K562 (cell line): Measurements from ENCODE around the gene RHPN2. TPM values are rescaled to one million over a fixed set of nuclear protein-coding genes. Genes with fewer than 3 reads are reported as not detected.

Experiments used
- ATAC-seq: fragments of 200-7000 bp; cut with Tn5 transposase; 3 replicates; pipeline ENCODE4 v1.9.1; 2020; ENCODE audit warnings: moderate library complexity
- Bru-seq: library from RNA; stranded (reverse); fragments of 400-500 nt; gene quantifications from one replicate; lab custom pipeline; 2021; lab: Mats Ljungman, UMichigan
- BruChase-seq, 2 experiments: library from RNA; stranded (reverse); fragments of 400-500 nt; gene quantifications; one replicate each; lab custom pipeline; 2021; lab: Mats Ljungman, UMichigan
- BruUV-seq: library from RNA; stranded (reverse); fragments of 400-500 nt; replicated peaks from 2 replicates; lab custom pipeline; 2021; lab: Mats Ljungman, UMichigan
- CTCF ChIA-PET: fragments of 300-600 bp; formaldehyde crosslinking; extraction: SDS; loops from one replicate; lab custom pipeline; 2021; ENCODE audit warnings: low intra/inter-chr PET ratio; lab: Yijun Ruan, JAX
- POLR2A ChIA-PET: fragments of 300-600, 350-650 bp; sonication (Branson Sonifier 250); formaldehyde crosslinking; extraction: SDS; loops from one replicate; lab custom pipeline; 2021; ENCODE audit warnings: antibody characterized with exemption, inconsistent platforms; lab: Yijun Ruan, JAX
- DNase-seq, 4 experiments: peaks; one replicate each; pipeline versions ENCODE4 v3.0.0 to v3.0.0-alpha.2; 2011 to 2018; ENCODE audit warnings: low spot score in 3 of 4, mixed read lengths in 3 of 4; ENCODE audit errors: extremely low read depth in 1 of 4
- FAIRE-seq: peaks from 2 replicates; lab custom pipeline; 2011; peaks lifted over from hg19 to GRCh38; lab: Jason Lieb, UNC
- H2AFZ ChIP-seq: 2 replicates; pipeline ENCODE4 v1.6.0; 2011; ENCODE audit warnings: low read depth, low read length, control low read depth, inconsistent platforms
- H3K27ac ChIP-seq: fragments of 200-600 bp; 3 replicates; pipeline ENCODE4 v1.8.0; 2011; ENCODE audit warnings: low read depth, mild to moderate bottlenecking, control low read depth, inconsistent platforms, low read length, moderate library complexity, mixed read lengths; ENCODE audit errors: extremely low read depth
- H3K27me3 ChIP-seq, 2 experiments: fragments of 300-600 bp in 1 of 2; 2 replicates in 1 of 2; 3 replicates in 1 of 2; pipeline versions ENCODE4 v1.6.0 to v1.8.0; 2011; ENCODE audit warnings: inconsistent platforms in 2 of 2, low read length in 2 of 2, mild to moderate bottlenecking in 1 of 2, mixed read lengths in 1 of 2, moderate library complexity in 1 of 2; ENCODE audit not compliant: control insufficient read depth in 2 of 2, insufficient read depth in 2 of 2
- H3K36me3 ChIP-seq: fragments of 300-600 bp; 3 replicates; pipeline ENCODE4 v1.8.0; 2011; ENCODE audit warnings: mild to moderate bottlenecking, low read length, inconsistent platforms; ENCODE audit not compliant: control insufficient read depth, insufficient read depth
- H3K4me1 ChIP-seq, 2 experiments: fragments of 200-600 bp in 1 of 2; replicated peaks in 1 of 2; 2 replicates in 1 of 2; 3 replicates in 1 of 2; pipeline versions ENCODE4 v1.5.1 to v1.8.0; 2011; ENCODE audit warnings: inconsistent platforms in 2 of 2, low read length in 2 of 2, mild to moderate bottlenecking in 1 of 2, mixed read lengths in 1 of 2, moderate library complexity in 1 of 2; ENCODE audit not compliant: control insufficient read depth in 2 of 2, insufficient read depth in 2 of 2
- H3K4me2 ChIP-seq: 2 replicates; pipeline ENCODE4 v1.6.1; 2011; ENCODE audit warnings: low read length, control low read depth, inconsistent platforms, mixed read lengths; ENCODE audit not compliant: insufficient read depth
- H3K4me3 ChIP-seq: fragments of 200-600 bp; sonication (generic), shearing (Covaris generic); 2 replicates; pipeline ENCODE4 v1.5.1; 2016; ENCODE audit warnings: control low read depth, inconsistent platforms
- H3K79me2 ChIP-seq: fragments of 200-600 bp; 3 replicates; pipeline ENCODE4 v1.8.0; 2011; ENCODE audit warnings: low read length, inconsistent platforms; ENCODE audit not compliant: control insufficient read depth, insufficient read depth
- H3K9ac ChIP-seq, 2 experiments: 2 replicates each; pipeline versions ENCODE4 v1.6.0 to v1.6.1; 2011; ENCODE audit warnings: low read depth in 2 of 2, low read length in 2 of 2, control low read depth in 1 of 2, inconsistent platforms in 1 of 2, mild to moderate bottlenecking in 1 of 2, mixed read lengths in 1 of 2; ENCODE audit not compliant: insufficient read depth in 1 of 2
- H3K9me1 ChIP-seq: one replicate; pipeline ENCODE4 v1.6.0; 2011; ENCODE audit warnings: inconsistent platforms, mild to moderate bottlenecking, low read length, moderate library complexity; ENCODE audit not compliant: control insufficient read depth, insufficient read depth
- H3K9me3 ChIP-seq: replicated peaks from 2 replicates; pipeline ENCODE4 v1.5.1; 2011; ENCODE audit warnings: low read depth, low read length, inconsistent platforms; ENCODE audit not compliant: control insufficient read depth, insufficient read depth
- H4K20me1 ChIP-seq: replicated peaks from 2 replicates; pipeline ENCODE4 v1.6.1; 2011; ENCODE audit warnings: low read length, inconsistent platforms, mixed read lengths; ENCODE audit not compliant: control insufficient read depth, insufficient read depth
- CTBP1 ChIP-seq: fragments of 450-650 bp; IDR thresholded peaks from 2 replicates; pipeline ENCODE4 v1.6.1; 2016; ENCODE audit warnings: borderline replicate concordance
- RNF2 ChIP-seq: sonication (generic); IDR thresholded peaks from 2 replicates; pipeline ENCODE4 v1.6.1; 2016
- SAFB ChIP-seq: fragments of 200-400 bp; formaldehyde crosslinking; IDR thresholded peaks from 2 replicates; pipeline ENCODE4 v1.6.1; 2017; ENCODE audit warnings: low read depth, low read length, borderline replicate concordance
- WGBS: fragments of 100-300 bp; shearing (Covaris generic); methylation state at CpG from one replicate; pipeline ENCODE4 v1.1.6; 2016; ENCODE audit warnings: low coverage, mixed read lengths; ENCODE audit not compliant: insufficient coverage; ENCODE audit errors: missing lambda C conversion rate; 5-methylcytosine and 5-hydroxymethylcytosine counted together
- in situ Hi-C: fragments of 300-500 bp; cut with MboI; formaldehyde crosslinking; loops from 4 replicates; pipeline ENCODE4 v1.15.0; 2018; ENCODE audit warnings: inconsistent platforms, mixed read lengths
- intact Hi-C: fragments of 100-400 bp; cut with micrococcal nuclease; formaldehyde crosslinking; loops from 2 replicates; pipeline ENCODE4 v1.14.2; 2022
- long read RNA-seq, 3 experiments: library from polyadenylated mRNA in 2 of 3; library from RNA in 1 of 3; unstranded in 2 of 3; stranded (forward) in 1 of 3; transcript quantifications; one replicate each; pipeline ENCODE4 v2.0.0, GENCODE V29; 2019 to 2022
- polyA minus RNA-seq, 3 experiments: library from RNA; depleted of rRNA, polyadenylated mRNA; stranded (reverse); fragments of >200 nt; gene quantifications; 2 replicates each; pipeline ENCODE4 v1.2.3, GENCODE V29; 2011
- polyA plus RNA-seq, 8 experiments: library from polyadenylated mRNA; depleted of rRNA in 4 of 8; stranded (reverse) in 5 of 8; unstranded in 3 of 8; fragments of >200 nt; fragmentation: Nextera tagmentation in 2 of 8; fragmentation: Illumina TruSeq in 1 of 8; extraction: Ambion mirVana in 2 of 8; extraction: Trizol in 1 of 8; gene quantifications; 2 replicates each; pipeline versions ENCODE4 v1.2.1 to v1.2.3, GENCODE V29; 2011 to 2014; ENCODE audit warnings: inconsistent platforms in 1 of 8, missing spikeins in 1 of 8
- total RNA-seq, 7 experiments: library from RNA; depleted of rRNA in 6 of 7; stranded (reverse); fragments of >200 nt in 6 of 7; fragmentation: Illumina TruSeq in 2 of 7; extraction: Trizol in 2 of 7; gene quantifications; 2 replicates each; pipeline versions ENCODE4 v1.2.1 to v1.2.3, GENCODE V29; 2011 to 2021; ENCODE audit warnings: low replicate concordance in 1 of 7
- TF ChIP-seq, protein P1 (sequence below): fragments of 450-650 bp; IDR thresholded peaks from 2 replicates; pipeline ENCODE4 v1.6.1; 2016; ENCODE audit warnings: mild to moderate bottlenecking, moderate library complexity

Gene RHPN2
- 13.5 and 13.8 TPM in 2 replicates for total RNA-seq (2011; cell fraction: chromatin; rRNA removed; ENCODE audit: low replicate concordance)
- total RNA-seq (2011; cell fraction: nucleolus; rRNA removed): 9.1 and 13.0 TPM in 2 replicates
- total RNA-seq (2011; cell fraction: nucleoplasm; rRNA removed): 6.8 and 7.6 TPM in 2 replicates
- 2.8 and 3.7 TPM in 2 replicates for total RNA-seq (2014; rRNA removed)
- total RNA-seq (2014; rRNA removed; fragmentation: Illumina TruSeq; extraction: Trizol): 2.7 and 3.2 TPM in 2 replicates
- total RNA-seq (2015; rRNA removed; fragmentation: Illumina TruSeq; extraction: Trizol): 3.0 and 3.6 TPM in 2 replicates
- total RNA-seq (2021): 4.1 and 4.4 TPM in 2 replicates
- 7.2 and 9.9 TPM in 2 replicates for polyA plus RNA-seq (2011; rRNA removed)
- 7.5 and 7.7 TPM in 2 replicates for polyA plus RNA-seq (2011; cell fraction: cytosol; rRNA removed)
- polyA plus RNA-seq (2011; cell fraction: nucleus; rRNA removed): 4.4 and 4.8 TPM in 2 replicates
- 2.3 and 3.7 TPM in 2 replicates for polyA plus RNA-seq (2012)
- polyA plus RNA-seq (2014; fragmentation: Illumina TruSeq; extraction: Trizol): 5.9 and 6.1 TPM in 2 replicates
- polyA plus RNA-seq (2014; fragmentation: Nextera tagmentation; extraction: Ambion mirVana): 1 to 10 TPM in 1 of 2 experiments, under 1 TPM in 1; 0.63 to 1.2 TPM
- 2.9 and 5.7 TPM in 2 replicates for polyA plus RNA-seq (2014; rRNA removed)
- polyA minus RNA-seq (2011; rRNA and poly(A)+ RNA removed): 10.3 and 12.2 TPM in 2 replicates
- polyA minus RNA-seq (2011; cell fraction: cytosol; rRNA and poly(A)+ RNA removed): 5.9 and 7.3 TPM in 2 replicates
- polyA minus RNA-seq (2011; cell fraction: nucleus; rRNA and poly(A)+ RNA removed): 3.0 and 4.3 TPM in 2 replicates
- percentile 51 among the genes with signal in this experiment for Bru-seq, nascent RNA
- BruChase-seq, experiment 1, labeled RNA remaining after a 2-hour chase: percentile 49 among the genes with signal in this experiment
- percentile 51 among the genes with signal in this experiment for BruChase-seq, experiment 2, labeled RNA remaining after a 6-hour chase
- long read RNA-seq, experiment 1, partial matches to known transcripts: 10 of 13 reads
- long read RNA-seq, experiment 1, other reads (novel, unspliced or antisense): 2 of 13 reads
- long read RNA-seq, experiment 2, partial matches to known transcripts: 4 of 7 reads
- long read RNA-seq, experiment 2, other reads (novel, unspliced or antisense): 3 of 7 reads
- long read RNA-seq, experiment 3: 0 reads

DNA sequence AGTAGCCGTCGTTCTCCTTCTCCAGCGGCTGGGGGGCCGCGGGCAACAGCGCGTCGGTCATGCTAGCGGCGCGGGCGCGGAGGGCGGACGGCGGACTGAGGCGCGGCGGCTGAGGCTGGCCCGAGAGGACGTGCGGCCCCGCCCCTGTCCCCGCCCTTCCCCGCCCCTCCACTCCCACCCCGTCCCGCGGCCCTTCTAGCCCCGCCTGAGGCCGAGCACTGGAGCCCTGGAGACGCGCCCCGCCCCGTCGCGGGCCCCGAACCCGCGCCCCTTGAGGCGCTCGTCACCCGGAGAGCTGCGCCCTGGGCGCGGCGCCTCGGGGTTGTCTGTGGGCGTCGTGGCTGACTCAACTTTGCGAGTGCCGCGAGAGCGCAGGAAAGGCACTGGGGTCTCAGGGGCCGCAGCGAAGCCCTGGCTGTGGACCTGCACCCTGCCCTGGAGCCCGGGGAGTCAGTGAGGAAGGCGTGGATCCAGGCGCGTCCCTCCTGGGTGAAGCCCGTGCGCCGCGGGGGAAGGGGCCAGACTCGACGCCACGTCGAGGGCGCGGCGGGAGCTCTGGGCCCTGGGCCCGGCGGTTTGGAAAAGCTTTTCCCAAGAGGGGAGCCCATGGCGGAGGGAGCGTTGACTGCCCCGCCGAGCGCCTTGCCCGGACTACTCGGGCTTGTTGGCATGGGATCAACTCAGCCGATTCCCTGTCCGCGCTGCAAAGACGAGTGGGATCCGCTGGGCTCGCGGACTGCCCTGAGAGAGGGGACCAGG, at the start of gene RHPN2:
RHPN2 (minus strand) TSS at position 97 of the 759 bp plus-strand sequence; CDS start at position 61, 36 bp downstream.
- ChIA-PET POLR2A (interaction anchor here (0.5 to 1.3 kb wide), 5 partner anchors 13 to 49 kb away, joined by 3 to 4 read pairs (median 3); partner anchors contain the start of gene GPATCH1), CTCF (no interaction called here)
- Histone ChIP-seq H3K4me2 (peak within 1 kb of the TSS; percentile 74), H3K36me3 (no peaks in the 10 kb centered on the region), H3K4me1 (peaks cover 6 to 18% of the 10 kb centered on the region in 2 experiments; a peak in 3 of 5 replicates), H4K20me1 (peaks cover 13% of the 10 kb centered on the region), H3K9ac (peak within 1 kb of the TSS; percentile 25 to 90; a peak in 3 of 4 replicates), H3K27ac (no peak within 1 kb of the TSS; the same call in 2 of the 3 replicates), H3K79me2 (peaks cover 13% of the 10 kb centered on the region), H2AFZ (peak within 1 kb of the TSS; percentile 95), H3K4me3 (peak within 1 kb of the TSS; percentile 46), H3K9me3 (no peaks in the 10 kb centered on the region), H3K9me1 (no peaks in the 10 kb centered on the region), H3K27me3 (no peaks in the 10 kb centered on the region)
- peak; percentile 86 to 96 (median 94) for DNase-seq
- peak; percentile 97 for ATAC-seq
- BruUV-seq: no TSS peak
- no peak for FAIRE-seq
- 32% methylated on average over 36 of the region's 86 CpGs for WGBS
- in situ Hi-C loops: no loop called here
- intact Hi-C loops: no loop called here
- peak; percentile 61; the same call in 1 of the 2 replicates for TF ChIP-seq SAFB
- peak; percentile 75 for TF ChIP-seq CTBP1
- TF ChIP-seq RNF2: no peak
- TF ChIP-seq, protein P1, sequence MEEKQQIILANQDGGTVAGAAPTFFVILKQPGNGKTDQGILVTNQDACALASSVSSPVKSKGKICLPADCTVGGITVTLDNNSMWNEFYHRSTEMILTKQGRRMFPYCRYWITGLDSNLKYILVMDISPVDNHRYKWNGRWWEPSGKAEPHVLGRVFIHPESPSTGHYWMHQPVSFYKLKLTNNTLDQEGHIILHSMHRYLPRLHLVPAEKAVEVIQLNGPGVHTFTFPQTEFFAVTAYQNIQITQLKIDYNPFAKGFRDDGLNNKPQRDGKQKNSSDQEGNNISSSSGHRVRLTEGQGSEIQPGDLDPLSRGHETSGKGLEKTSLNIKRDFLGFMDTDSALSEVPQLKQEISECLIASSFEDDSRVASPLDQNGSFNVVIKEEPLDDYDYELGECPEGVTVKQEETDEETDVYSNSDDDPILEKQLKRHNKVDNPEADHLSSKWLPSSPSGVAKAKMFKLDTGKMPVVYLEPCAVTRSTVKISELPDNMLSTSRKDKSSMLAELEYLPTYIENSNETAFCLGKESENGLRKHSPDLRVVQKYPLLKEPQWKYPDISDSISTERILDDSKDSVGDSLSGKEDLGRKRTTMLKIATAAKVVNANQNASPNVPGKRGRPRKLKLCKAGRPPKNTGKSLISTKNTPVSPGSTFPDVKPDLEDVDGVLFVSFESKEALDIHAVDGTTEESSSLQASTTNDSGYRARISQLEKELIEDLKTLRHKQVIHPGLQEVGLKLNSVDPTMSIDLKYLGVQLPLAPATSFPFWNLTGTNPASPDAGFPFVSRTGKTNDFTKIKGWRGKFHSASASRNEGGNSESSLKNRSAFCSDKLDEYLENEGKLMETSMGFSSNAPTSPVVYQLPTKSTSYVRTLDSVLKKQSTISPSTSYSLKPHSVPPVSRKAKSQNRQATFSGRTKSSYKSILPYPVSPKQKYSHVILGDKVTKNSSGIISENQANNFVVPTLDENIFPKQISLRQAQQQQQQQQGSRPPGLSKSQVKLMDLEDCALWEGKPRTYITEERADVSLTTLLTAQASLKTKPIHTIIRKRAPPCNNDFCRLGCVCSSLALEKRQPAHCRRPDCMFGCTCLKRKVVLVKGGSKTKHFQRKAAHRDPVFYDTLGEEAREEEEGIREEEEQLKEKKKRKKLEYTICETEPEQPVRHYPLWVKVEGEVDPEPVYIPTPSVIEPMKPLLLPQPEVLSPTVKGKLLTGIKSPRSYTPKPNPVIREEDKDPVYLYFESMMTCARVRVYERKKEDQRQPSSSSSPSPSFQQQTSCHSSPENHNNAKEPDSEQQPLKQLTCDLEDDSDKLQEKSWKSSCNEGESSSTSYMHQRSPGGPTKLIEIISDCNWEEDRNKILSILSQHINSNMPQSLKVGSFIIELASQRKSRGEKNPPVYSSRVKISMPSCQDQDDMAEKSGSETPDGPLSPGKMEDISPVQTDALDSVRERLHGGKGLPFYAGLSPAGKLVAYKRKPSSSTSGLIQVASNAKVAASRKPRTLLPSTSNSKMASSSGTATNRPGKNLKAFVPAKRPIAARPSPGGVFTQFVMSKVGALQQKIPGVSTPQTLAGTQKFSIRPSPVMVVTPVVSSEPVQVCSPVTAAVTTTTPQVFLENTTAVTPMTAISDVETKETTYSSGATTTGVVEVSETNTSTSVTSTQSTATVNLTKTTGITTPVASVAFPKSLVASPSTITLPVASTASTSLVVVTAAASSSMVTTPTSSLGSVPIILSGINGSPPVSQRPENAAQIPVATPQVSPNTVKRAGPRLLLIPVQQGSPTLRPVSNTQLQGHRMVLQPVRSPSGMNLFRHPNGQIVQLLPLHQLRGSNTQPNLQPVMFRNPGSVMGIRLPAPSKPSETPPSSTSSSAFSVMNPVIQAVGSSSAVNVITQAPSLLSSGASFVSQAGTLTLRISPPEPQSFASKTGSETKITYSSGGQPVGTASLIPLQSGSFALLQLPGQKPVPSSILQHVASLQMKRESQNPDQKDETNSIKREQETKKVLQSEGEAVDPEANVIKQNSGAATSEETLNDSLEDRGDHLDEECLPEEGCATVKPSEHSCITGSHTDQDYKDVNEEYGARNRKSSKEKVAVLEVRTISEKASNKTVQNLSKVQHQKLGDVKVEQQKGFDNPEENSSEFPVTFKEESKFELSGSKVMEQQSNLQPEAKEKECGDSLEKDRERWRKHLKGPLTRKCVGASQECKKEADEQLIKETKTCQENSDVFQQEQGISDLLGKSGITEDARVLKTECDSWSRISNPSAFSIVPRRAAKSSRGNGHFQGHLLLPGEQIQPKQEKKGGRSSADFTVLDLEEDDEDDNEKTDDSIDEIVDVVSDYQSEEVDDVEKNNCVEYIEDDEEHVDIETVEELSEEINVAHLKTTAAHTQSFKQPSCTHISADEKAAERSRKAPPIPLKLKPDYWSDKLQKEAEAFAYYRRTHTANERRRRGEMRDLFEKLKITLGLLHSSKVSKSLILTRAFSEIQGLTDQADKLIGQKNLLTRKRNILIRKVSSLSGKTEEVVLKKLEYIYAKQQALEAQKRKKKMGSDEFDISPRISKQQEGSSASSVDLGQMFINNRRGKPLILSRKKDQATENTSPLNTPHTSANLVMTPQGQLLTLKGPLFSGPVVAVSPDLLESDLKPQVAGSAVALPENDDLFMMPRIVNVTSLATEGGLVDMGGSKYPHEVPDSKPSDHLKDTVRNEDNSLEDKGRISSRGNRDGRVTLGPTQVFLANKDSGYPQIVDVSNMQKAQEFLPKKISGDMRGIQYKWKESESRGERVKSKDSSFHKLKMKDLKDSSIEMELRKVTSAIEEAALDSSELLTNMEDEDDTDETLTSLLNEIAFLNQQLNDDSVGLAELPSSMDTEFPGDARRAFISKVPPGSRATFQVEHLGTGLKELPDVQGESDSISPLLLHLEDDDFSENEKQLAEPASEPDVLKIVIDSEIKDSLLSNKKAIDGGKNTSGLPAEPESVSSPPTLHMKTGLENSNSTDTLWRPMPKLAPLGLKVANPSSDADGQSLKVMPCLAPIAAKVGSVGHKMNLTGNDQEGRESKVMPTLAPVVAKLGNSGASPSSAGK: peak; percentile 41; the same call in 1 of the 2 replicates
